Measurements from ENCODE around the gene SMOC1. TPM values are rescaled to one million over a fixed set of nuclear protein-coding genes. Genes with fewer than 3 reads are reported as not detected.

The SMOC1 gene
- total RNA-seq, 3 donors from 2014 or later: 1.2 to 2.0 (median 1.7) TPM

DNA sequence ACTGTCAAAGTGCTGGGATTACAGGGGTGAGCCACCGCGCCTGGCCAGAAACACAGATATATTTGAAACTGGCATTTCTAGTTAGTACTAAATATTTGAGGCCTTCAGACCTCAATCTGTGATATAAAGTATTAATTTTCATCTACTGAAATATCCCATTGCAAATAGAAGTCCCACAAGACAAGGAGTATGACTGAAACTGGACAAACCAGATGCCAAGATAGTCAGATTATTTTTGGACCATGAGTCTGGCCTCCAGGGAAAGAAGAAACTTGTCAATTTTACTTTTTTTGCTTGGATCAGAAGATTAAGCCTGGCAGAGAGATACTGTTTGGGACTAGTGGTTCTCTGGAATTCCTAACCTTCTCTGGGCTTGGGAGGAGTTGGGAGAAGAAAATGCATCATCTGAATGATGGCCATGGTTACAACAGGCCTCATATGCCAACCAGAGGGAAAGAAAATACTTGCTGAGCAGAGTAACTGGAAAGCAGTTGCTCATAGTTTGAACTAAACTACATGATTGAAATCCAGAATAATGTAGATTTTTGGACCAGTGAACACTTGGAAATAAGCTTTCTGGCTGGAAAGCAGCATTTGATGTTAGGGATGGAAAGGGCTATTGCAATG lies 2.9 kb upstream of the SMOC1 start:
- no peak overlapping the region for H3K4me3 ChIP-seq
- DNase-seq (no peak), ATAC-seq (no peak)
- intact Hi-C loops (cut with DNase I, micrococcal nuclease): no loop called here
- TF ChIP-seq, protein P1, sequence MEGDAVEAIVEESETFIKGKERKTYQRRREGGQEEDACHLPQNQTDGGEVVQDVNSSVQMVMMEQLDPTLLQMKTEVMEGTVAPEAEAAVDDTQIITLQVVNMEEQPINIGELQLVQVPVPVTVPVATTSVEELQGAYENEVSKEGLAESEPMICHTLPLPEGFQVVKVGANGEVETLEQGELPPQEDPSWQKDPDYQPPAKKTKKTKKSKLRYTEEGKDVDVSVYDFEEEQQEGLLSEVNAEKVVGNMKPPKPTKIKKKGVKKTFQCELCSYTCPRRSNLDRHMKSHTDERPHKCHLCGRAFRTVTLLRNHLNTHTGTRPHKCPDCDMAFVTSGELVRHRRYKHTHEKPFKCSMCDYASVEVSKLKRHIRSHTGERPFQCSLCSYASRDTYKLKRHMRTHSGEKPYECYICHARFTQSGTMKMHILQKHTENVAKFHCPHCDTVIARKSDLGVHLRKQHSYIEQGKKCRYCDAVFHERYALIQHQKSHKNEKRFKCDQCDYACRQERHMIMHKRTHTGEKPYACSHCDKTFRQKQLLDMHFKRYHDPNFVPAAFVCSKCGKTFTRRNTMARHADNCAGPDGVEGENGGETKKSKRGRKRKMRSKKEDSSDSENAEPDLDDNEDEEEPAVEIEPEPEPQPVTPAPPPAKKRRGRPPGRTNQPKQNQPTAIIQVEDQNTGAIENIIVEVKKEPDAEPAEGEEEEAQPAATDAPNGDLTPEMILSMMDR (IDR thresholded peaks at IDR 0.05): no peak
- H3K4me1 ChIP-seq (ENCODE audit: low read depth): no peaks in the 10 kb centered on the region
- no peaks in the 10 kb centered on the region for H3K9me3 ChIP-seq
- H3K36me3 ChIP-seq (ENCODE audit: low read depth): no peaks in the 10 kb centered on the region

DNA sequence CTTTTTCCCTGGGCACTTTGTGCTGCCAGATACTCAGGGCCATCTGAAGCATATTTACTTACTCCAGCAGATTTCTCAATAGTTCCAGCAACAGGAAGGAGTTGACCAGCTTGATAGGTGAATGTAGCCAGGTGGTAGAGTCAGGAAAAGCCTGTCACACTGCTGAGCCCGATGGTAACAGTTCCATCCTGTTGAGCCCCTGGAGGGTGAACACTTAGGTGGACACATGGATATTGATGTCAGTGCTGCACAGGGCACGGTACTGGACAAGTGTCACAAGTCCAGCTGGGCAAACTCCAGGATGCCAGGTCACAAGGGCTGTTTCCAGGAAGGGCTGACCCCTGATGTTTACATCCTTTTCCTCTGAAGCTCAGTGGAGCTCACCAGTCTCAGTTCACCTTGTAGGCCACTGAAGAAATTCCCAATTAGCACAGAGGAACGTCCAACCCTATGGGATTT lies 2.3 kb upstream of the SMOC1 start:
- Histone ChIP-seq H3K9me3 (no peaks in the 10 kb centered on the region), H3K4me1 (ENCODE audit: low read depth) (no peaks in the 10 kb centered on the region), H3K4me3 (no peak overlapping the region), H3K36me3 (ENCODE audit: low read depth) (no peaks in the 10 kb centered on the region)
- TF ChIP-seq, protein P1 (IDR thresholded peaks at IDR 0.05): no peak
- intact Hi-C loops (cut with DNase I, micrococcal nuclease): no loop called here
- ATAC-seq: no peak
- no peak for DNase-seq

- H3K4me3 ChIP-seq: no peak overlapping the region
- H3K9me3 ChIP-seq: no peaks in the 10 kb centered on the region
- ATAC-seq (peak; percentile 31), DNase-seq (no peak)
- H3K36me3 ChIP-seq (ENCODE audit: low read depth): no peaks in the 10 kb centered on the region
- TF ChIP-seq, protein P1 (IDR thresholded peaks at IDR 0.05): no peak
- intact Hi-C loops (cut with DNase I, micrococcal nuclease): no loop called here
- H3K4me1 ChIP-seq (ENCODE audit: low read depth): no peaks in the 10 kb centered on the region
These were observed 1.7 kb upstream of the SMOC1 start for GRCh38 chr14:69877492-69877891.

GRCh38 chr14:69878251-69878650 lies 965 bp upstream of the SMOC1 start:
- Histone ChIP-seq H3K9me3 (no peaks in the 10 kb centered on the region), H3K4me3 (no peak overlapping the region), H3K36me3 (ENCODE audit: low read depth) (no peaks in the 10 kb centered on the region), H3K4me1 (ENCODE audit: low read depth) (no peaks in the 10 kb centered on the region)
- intact Hi-C loops (cut with DNase I, micrococcal nuclease): no loop called here
- ATAC-seq (no peak), DNase-seq (no peak)
- TF ChIP-seq, protein P1 (IDR thresholded peaks at IDR 0.05): no peak

- ATAC-seq (no peak), DNase-seq (no peak)
- H3K9me3 ChIP-seq: no peaks in the 10 kb centered on the region
- H3K36me3 ChIP-seq (ENCODE audit: low read depth): no peaks in the 10 kb centered on the region
- no peaks in the 10 kb centered on the region for H3K4me1 ChIP-seq (ENCODE audit: low read depth)
- intact Hi-C loops (cut with DNase I, micrococcal nuclease): no loop called here
- TF ChIP-seq, protein P1 (IDR thresholded peaks at IDR 0.05): no peak
- H3K4me3 ChIP-seq: no peak overlapping the region
These were observed 850 bp downstream of the SMOC1 start for GRCh38 chr14:69880044-69880487.

All from mucosa of descending colon (tissue), 3 donors.